Natural killer cell (primary cell): ENCODE results near the gene PMM1. TPM values are rescaled to one million over a fixed set of nuclear protein-coding genes. Genes with fewer than 3 reads are reported as not detected.

Source experiments
- ATAC-seq, 3 donors: fragments of 150-1000 bp in 2 of 3; fragments of 200-7000 bp in 1 of 3; cut with Tn5 transposase; 1 replicate in 1 of 3; 2 replicates in 2 of 3; pipeline ENCODE4 v1.10.0; 2021; ENCODE audit warnings: mild to moderate bottlenecking in 2 of 3, moderate library complexity in 2 of 3
- DNase-seq, 2 donors: peaks; one replicate each; pipeline versions ENCODE4 v3.0.0 to v3.0.0-alpha.2; 2013 to 2021; ENCODE audit warnings: mixed read lengths in 1 of 2
- H3K27ac ChIP-seq: one replicate; pipeline ENCODE4 v1.5.1; 2013; ENCODE audit warnings: mild to moderate bottlenecking, low read length
- H3K27me3 ChIP-seq: one replicate; pipeline ENCODE4 v1.6.1; 2013; ENCODE audit warnings: low read length; ENCODE audit not compliant: control insufficient read depth, insufficient read depth
- H3K36me3 ChIP-seq: one replicate; pipeline ENCODE4 v1.6.1; 2013; ENCODE audit warnings: low read length; ENCODE audit not compliant: control insufficient read depth, insufficient read depth
- H3K4me1 ChIP-seq: one replicate; pipeline ENCODE4 v1.6.1; 2013; ENCODE audit warnings: low read length; ENCODE audit not compliant: control insufficient read depth, insufficient read depth
- H3K4me3 ChIP-seq: one replicate; pipeline ENCODE4 v1.5.1; 2013; ENCODE audit warnings: low read length
- H3K9me3 ChIP-seq: one replicate; pipeline ENCODE4 v1.6.1; 2013; ENCODE audit warnings: low read length; ENCODE audit not compliant: control insufficient read depth, insufficient read depth
- H3K27ac Mint-ChIP-seq, 2 donors: one replicate each; pipeline ENCODE4 v1.8.0; 2022; ENCODE audit warnings: mild to moderate bottlenecking in 2 of 2, mixed read lengths in 2 of 2, moderate library complexity in 1 of 2
- H3K27me3 Mint-ChIP-seq, 2 donors: one replicate each; pipeline ENCODE4 v1.8.0; 2022; ENCODE audit warnings: low read depth in 2 of 2, mixed read lengths in 2 of 2
- H3K36me3 Mint-ChIP-seq: one replicate; pipeline ENCODE4 v1.8.0; 2022; ENCODE audit warnings: mixed read lengths
- H3K4me1 Mint-ChIP-seq, 2 donors: one replicate each; pipeline ENCODE4 v1.8.0; 2022; ENCODE audit warnings: mixed read lengths in 2 of 2
- H3K4me3 Mint-ChIP-seq: one replicate; pipeline ENCODE4 v1.8.0; 2022; ENCODE audit warnings: mild to moderate bottlenecking, moderate library complexity, mixed read lengths
- H3K9me3 Mint-ChIP-seq, 2 donors: one replicate each; pipeline ENCODE4 v1.8.0; 2022; ENCODE audit warnings: mixed read lengths in 2 of 2
- CTCF ChIP-seq: fragments of 200-600 bp; IDR thresholded peaks from one replicate; pipeline ENCODE4 v1.8.0; 2022; ENCODE audit warnings: antibody characterized with exemption
- WGBS: methylation state at CpG from one replicate; pipeline ENCODE4 v1.1.7; 2013; ENCODE audit warnings: missing lambda C conversion rate; ENCODE audit not compliant: insufficient coverage; 5-methylcytosine and 5-hydroxymethylcytosine counted together
- intact Hi-C: fragments of 100-400 bp; cut with micrococcal nuclease; formaldehyde crosslinking; loops from one replicate; pipeline ENCODE4 v1.14.2; 2022
- total RNA-seq, 4 donors: library from RNA; stranded (reverse); fragments of 120-200 nt in 1 of 4; gene quantifications; one replicate each; pipeline versions ENCODE4 v1.2.3 to v1.2.4, GENCODE V29; 2013 to 2022

The PMM1 gene
- total RNA-seq, 3 donors from 2014 or later (not counting 1 experiment from before 2014, with no cell fraction given) = 13.1 to 20.4 (median 16.4) TPM

DNA sequence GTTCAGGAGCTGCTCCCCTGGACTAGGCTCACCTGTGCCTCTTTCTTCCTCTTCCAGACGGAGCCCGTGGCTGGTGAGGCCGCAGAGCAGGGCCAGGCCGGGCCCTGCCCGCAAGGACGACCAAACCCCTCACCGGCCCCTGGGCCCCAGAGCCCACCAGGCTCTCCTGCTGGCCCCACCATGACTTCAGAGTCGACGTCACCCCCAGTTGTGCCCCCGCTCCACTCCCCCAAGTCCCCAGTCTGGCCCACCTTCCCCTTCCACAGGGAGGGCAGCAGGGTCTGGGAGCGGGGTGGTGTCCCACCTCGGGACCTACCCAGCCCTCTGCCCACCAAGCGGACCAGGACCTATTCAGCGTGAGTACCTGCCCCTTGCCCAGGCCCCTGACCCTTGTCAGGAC, 17.9 kb downstream of the PMM1 start:
- H3K36me3 ChIP-seq = no peaks in the 10 kb centered on the region
- no peak overlapping the region for H3K27ac Mint-ChIP-seq
- H3K9me3 Mint-ChIP-seq = no peaks in the 10 kb centered on the region
- no peaks in the 10 kb centered on the region for H3K4me1 Mint-ChIP-seq
- intact Hi-C loops = no loop called here
- TF ChIP-seq CTCF = no peak
- H3K4me3 ChIP-seq = no peak overlapping the region
- H3K9me3 ChIP-seq = no peaks in the 10 kb centered on the region
- no peaks in the 10 kb centered on the region for H3K4me1 ChIP-seq
- 91% methylated on average over 14 of the region's 14 CpGs for WGBS
- no peaks in the 10 kb centered on the region for H3K36me3 Mint-ChIP-seq
- H3K27me3 Mint-ChIP-seq = no peaks in the 10 kb centered on the region
- DNase-seq (no peak), ATAC-seq (no peak)
- H3K27me3 ChIP-seq = no peaks in the 10 kb centered on the region
- H3K27ac ChIP-seq = no peak overlapping the region
- no peak overlapping the region for H3K4me3 Mint-ChIP-seq

GRCh38 chr22:41570221-41570620, 19.4 kb downstream of the PMM1 start:
- DNase-seq (no peak), ATAC-seq (no peak)
- H3K27ac ChIP-seq = no peak overlapping the region
- intact Hi-C loops = no loop called here
- H3K4me1 Mint-ChIP-seq = no peaks in the 10 kb centered on the region
- no peak for TF ChIP-seq CTCF
- H3K4me3 Mint-ChIP-seq = no peak overlapping the region
- WGBS = 72% methylated on average over 2 of the region's 3 CpGs
- no peaks in the 10 kb centered on the region for H3K36me3 Mint-ChIP-seq
- no peaks in the 10 kb centered on the region for H3K27me3 Mint-ChIP-seq
- no peaks in the 10 kb centered on the region for H3K4me1 ChIP-seq
- H3K4me3 ChIP-seq = no peak overlapping the region
- H3K9me3 ChIP-seq = no peaks in the 10 kb centered on the region
- no peaks in the 10 kb centered on the region for H3K9me3 Mint-ChIP-seq
- no peak overlapping the region for H3K27ac Mint-ChIP-seq
- no peaks in the 10 kb centered on the region for H3K36me3 ChIP-seq
- no peaks in the 10 kb centered on the region for H3K27me3 ChIP-seq

GRCh38 chr22:41568811-41569210, 20.8 kb downstream of the PMM1 start:
- Histone ChIP-seq H3K36me3 (no peaks in the 10 kb centered on the region), H3K27me3 (no peaks in the 10 kb centered on the region), H3K4me1 (no peaks in the 10 kb centered on the region), H3K27ac (no peak overlapping the region), H3K9me3 (no peaks in the 10 kb centered on the region), H3K4me3 (no peak overlapping the region)
- Mint-ChIP-seq H3K27ac (no peak overlapping the region), H3K9me3 (no peaks in the 10 kb centered on the region), H3K36me3 (no peaks in the 10 kb centered on the region), H3K4me1 (no peaks in the 10 kb centered on the region), H3K4me3 (no peak overlapping the region), H3K27me3 (peaks cover 0 to 3% of the 10 kb centered on the region in 2 donors)
- intact Hi-C loops = no loop called here
- no peak for TF ChIP-seq CTCF
- DNase-seq (no peak), ATAC-seq (no peak)
- WGBS = 85% methylated on average over 7 of the region's 7 CpGs

- WGBS = 80% methylated on average over 3 of the region's 3 CpGs
- H3K4me1 Mint-ChIP-seq = no peaks in the 10 kb centered on the region
- H3K36me3 ChIP-seq = no peaks in the 10 kb centered on the region
- no peak for ATAC-seq
- H3K27ac Mint-ChIP-seq = no peak overlapping the region
- no peaks in the 10 kb centered on the region for H3K9me3 Mint-ChIP-seq
- no peaks in the 10 kb centered on the region for H3K4me1 ChIP-seq
- H3K36me3 Mint-ChIP-seq = no peaks in the 10 kb centered on the region
- DNase-seq = no peak
- TF ChIP-seq CTCF = no peak
- H3K27me3 Mint-ChIP-seq = peaks cover 0 to 5% of the 10 kb centered on the region in 2 donors
- H3K4me3 Mint-ChIP-seq = no peak overlapping the region
- intact Hi-C loops = no loop called here
- no peak overlapping the region for H3K27ac ChIP-seq
- H3K27me3 ChIP-seq = peaks cover 2% of the 10 kb centered on the region
- H3K9me3 ChIP-seq = no peaks in the 10 kb centered on the region
- no peak overlapping the region for H3K4me3 ChIP-seq
These were observed 22.2 kb downstream of the PMM1 start for GRCh38 chr22:41567512-41567768.
